Caco-2 (cell line): Measurements from ENCODE around the gene ASB13. TPM values are rescaled to one million over a fixed set of nuclear protein-coding genes. Genes with fewer than 3 reads are reported as not detected.

Source experiments
- BruUV-seq: library from RNA; stranded (reverse); fragments of 400-500 nt; replicated peaks from 2 replicates; lab custom pipeline; 2021; lab: Mats Ljungman, UMichigan
- CTCF ChIA-PET: fragments of 300-600 bp; sonication (Branson Sonifier 250); formaldehyde crosslinking; loops from one replicate; lab custom pipeline; 2022; ENCODE audit warnings: antibody characterized with exemption; lab: Charles Lee
- POLR2A ChIA-PET: fragments of 300-600 bp; sonication (Branson Sonifier 250); formaldehyde crosslinking; loops from one replicate; lab custom pipeline; 2022; ENCODE audit warnings: antibody characterized with exemption; lab: Charles Lee
- DNase-seq, 2 experiments: peaks; one replicate each; pipeline versions ENCODE4 v3.0.0 to v3.0.0-alpha.2; 2020 to 2022
- H3K27me3 ChIP-seq: replicated peaks from 2 replicates; pipeline ENCODE4 v1.6.0; 2011; ENCODE audit warnings: low read length; ENCODE audit not compliant: control insufficient read depth, insufficient read depth
- H3K36me3 ChIP-seq: 2 replicates; pipeline ENCODE4 v1.5.1; 2011; ENCODE audit warnings: low read length; ENCODE audit not compliant: control insufficient read depth, insufficient read depth
- H3K4me1 ChIP-seq: fragments of 250-450 bp; sonication (Bioruptor Pico); 2 replicates; pipeline ENCODE4 v1.5.1; 2020; ENCODE audit warnings: mild to moderate bottlenecking
- H3K4me3 ChIP-seq: 2 replicates; pipeline ENCODE4 v1.5.1; 2011; ENCODE audit warnings: low read depth, mild to moderate bottlenecking, control low read depth, low read length
- H3K9me3 ChIP-seq: fragments of 250-450 bp; sonication (Bioruptor Pico); 2 replicates; pipeline ENCODE4 v1.5.1; 2020; ENCODE audit warnings: mild to moderate bottlenecking, moderate library complexity
- H3K27ac Mint-ChIP-seq: one replicate; pipeline ENCODE4 v1.8.0; 2022; ENCODE audit warnings: mixed read lengths; ENCODE audit not compliant: unreplicated experiment
- H3K27me3 Mint-ChIP-seq: one replicate; pipeline ENCODE4 v1.8.0; 2022; ENCODE audit warnings: mixed read lengths; ENCODE audit not compliant: insufficient read depth, unreplicated experiment
- H3K36me3 Mint-ChIP-seq: one replicate; pipeline ENCODE4 v1.8.0; 2022; ENCODE audit warnings: mild to moderate bottlenecking, mixed read lengths; ENCODE audit not compliant: insufficient read depth, unreplicated experiment
- H3K4me1 Mint-ChIP-seq: one replicate; pipeline ENCODE4 v1.8.0; 2022; ENCODE audit warnings: low read depth, mixed read lengths; ENCODE audit not compliant: unreplicated experiment
- H3K4me3 Mint-ChIP-seq: one replicate; pipeline ENCODE4 v1.8.0; 2022; ENCODE audit warnings: mild to moderate bottlenecking, moderate library complexity, mixed read lengths; ENCODE audit not compliant: unreplicated experiment
- H3K9me3 Mint-ChIP-seq: one replicate; pipeline ENCODE4 v1.8.0; 2022; ENCODE audit warnings: mixed read lengths; ENCODE audit not compliant: unreplicated experiment
- intact Hi-C: fragments of 100-400 bp; cut with micrococcal nuclease; formaldehyde crosslinking; loops from one replicate; pipeline ENCODE4 v1.10.0; 2022; ENCODE audit not compliant: unreplicated experiment
- total RNA-seq: library from RNA; stranded (reverse); gene quantifications from 2 replicates; pipeline ENCODE4 v1.2.3, GENCODE V29; 2022
- TF ChIP-seq, protein P1 (sequence below), 2 experiments: fragments of 200-600 bp in 1 of 2; IDR thresholded peaks; 1 replicate in 1 of 2; 2 replicates in 1 of 2; pipeline versions ENCODE4 v1.5.1 to v1.8.0; 2011 to 2022; ENCODE audit warnings: antibody characterized with exemption in 1 of 2, control low read depth in 1 of 2, inconsistent platforms in 1 of 2, low read depth in 1 of 2, low read length in 1 of 2, mild to moderate bottlenecking in 1 of 2, moderate library complexity in 1 of 2; ENCODE audit not compliant: insufficient read depth in 1 of 2, severe bottlenecking in 1 of 2, unreplicated experiment in 1 of 2

Gene ASB13
- total RNA-seq, 1 experiment from 2014 or later: 44.8 TPM

DNA sequence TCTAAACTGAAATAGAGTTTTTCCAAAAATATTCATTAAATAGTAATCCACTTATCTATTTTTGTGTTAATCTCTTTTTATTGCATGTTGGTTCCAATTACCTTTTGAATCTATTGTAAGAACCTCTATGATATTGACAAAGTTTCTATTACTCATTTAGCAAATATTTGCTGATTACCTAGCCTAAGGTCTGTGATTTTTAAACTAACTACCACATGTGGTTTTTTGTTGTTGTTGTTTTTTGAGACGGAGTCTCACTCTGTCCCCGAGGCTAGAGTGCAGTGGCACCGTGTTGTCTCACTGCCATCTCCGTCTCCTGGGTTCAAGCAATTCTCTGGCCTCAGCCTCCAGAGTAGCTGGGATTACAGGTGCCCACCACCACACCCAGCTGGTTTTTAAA is 2.0 kb upstream of the ASB13 start:
- Histone ChIP-seq H3K27me3 (no peaks in the 10 kb centered on the region), H3K36me3 (no peaks in the 10 kb centered on the region), H3K4me3 (no peak overlapping the region), H3K9me3 (peaks cover 3% of the 10 kb centered on the region), H3K4me1 (peaks cover 21% of the 10 kb centered on the region)
- no peak for DNase-seq
- BruUV-seq: no TSS peak
- H3K9me3 Mint-ChIP-seq: no peaks in the 10 kb centered on the region
- ChIA-PET CTCF (interaction anchor here (0.6 kb wide), 1 partner anchor 108 kb away, joined by 3 read pairs; no protein-coding TSS in a partner anchor), POLR2A (no interaction called here)
- H3K36me3 Mint-ChIP-seq: no peaks in the 10 kb centered on the region
- no peaks in the 10 kb centered on the region for H3K27me3 Mint-ChIP-seq
- intact Hi-C loops: no loop called here
- TF ChIP-seq, protein P1, sequence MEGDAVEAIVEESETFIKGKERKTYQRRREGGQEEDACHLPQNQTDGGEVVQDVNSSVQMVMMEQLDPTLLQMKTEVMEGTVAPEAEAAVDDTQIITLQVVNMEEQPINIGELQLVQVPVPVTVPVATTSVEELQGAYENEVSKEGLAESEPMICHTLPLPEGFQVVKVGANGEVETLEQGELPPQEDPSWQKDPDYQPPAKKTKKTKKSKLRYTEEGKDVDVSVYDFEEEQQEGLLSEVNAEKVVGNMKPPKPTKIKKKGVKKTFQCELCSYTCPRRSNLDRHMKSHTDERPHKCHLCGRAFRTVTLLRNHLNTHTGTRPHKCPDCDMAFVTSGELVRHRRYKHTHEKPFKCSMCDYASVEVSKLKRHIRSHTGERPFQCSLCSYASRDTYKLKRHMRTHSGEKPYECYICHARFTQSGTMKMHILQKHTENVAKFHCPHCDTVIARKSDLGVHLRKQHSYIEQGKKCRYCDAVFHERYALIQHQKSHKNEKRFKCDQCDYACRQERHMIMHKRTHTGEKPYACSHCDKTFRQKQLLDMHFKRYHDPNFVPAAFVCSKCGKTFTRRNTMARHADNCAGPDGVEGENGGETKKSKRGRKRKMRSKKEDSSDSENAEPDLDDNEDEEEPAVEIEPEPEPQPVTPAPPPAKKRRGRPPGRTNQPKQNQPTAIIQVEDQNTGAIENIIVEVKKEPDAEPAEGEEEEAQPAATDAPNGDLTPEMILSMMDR (IDR thresholded peaks at IDR 0.05; ENCODE audit: insufficient read depth in 1 of 2, low read depth in 1 of 2, low read length in 1 of 2, severe bottlenecking in 1 of 2, unreplicated experiment in 1 of 2): no peak
- H3K4me1 Mint-ChIP-seq: peaks cover 6% of the 10 kb centered on the region
- no peak overlapping the region for H3K27ac Mint-ChIP-seq
- H3K4me3 Mint-ChIP-seq: no peak overlapping the region

GRCh38 chr10:5666841-5667630 is 641 bp upstream of the ASB13 start:
- DNase-seq: no peak

GRCh38 chr10:5665373-5666007 is 905 bp downstream of the ASB13 start:
- POLR2A ChIA-PET: no interaction called here
- TSS peak; percentile 65 for BruUV-seq
- Histone ChIP-seq H3K4me3 (peak overlapping the region; percentile 100), H3K27me3 (no peaks in the 10 kb centered on the region), H3K4me1 (peaks cover 23% of the 10 kb centered on the region), H3K9me3 (no peaks in the 10 kb centered on the region), H3K36me3 (no peaks in the 10 kb centered on the region)
- Mint-ChIP-seq H3K4me1 (peaks cover 11% of the 10 kb centered on the region), H3K4me3 (peak overlapping the region; percentile 86), H3K9me3 (no peaks in the 10 kb centered on the region), H3K36me3 (no peaks in the 10 kb centered on the region), H3K27me3 (no peaks in the 10 kb centered on the region), H3K27ac (no peak overlapping the region)
- CTCF ChIA-PET: interaction anchor here (0.6 kb wide), 1 partner anchor 39 kb away, joined by 7 read pairs; no protein-coding TSS in a partner anchor
- TF ChIP-seq, protein P1 (IDR thresholded peaks at IDR 0.05; ENCODE audit: insufficient read depth in 1 of 2, low read depth in 1 of 2, low read length in 1 of 2, severe bottlenecking in 1 of 2, unreplicated experiment in 1 of 2): no peak
- DNase-seq: no peak
- intact Hi-C loops: loop anchor here (1.0 to 2.0 kb wide), 2 partner anchors 19 to 33 kb away; partner anchors contain the start of gene TASOR2

More at GRCh38 chr10:5666841-5667630, 641 bp upstream of the ASB13 start:
- TF ChIP-seq, protein P1 (IDR thresholded peaks at IDR 0.05; ENCODE audit: insufficient read depth in 1 of 2, low read depth in 1 of 2, low read length in 1 of 2, severe bottlenecking in 1 of 2, unreplicated experiment in 1 of 2): no peak
- peak overlapping the region; percentile 86 for H3K4me3 Mint-ChIP-seq
- intact Hi-C loops: loop anchor here (1.0 to 2.0 kb wide), 2 partner anchors 18 to 35 kb away; partner anchors contain the start of gene TASOR2
- peaks cover 6% of the 10 kb centered on the region for H3K4me1 Mint-ChIP-seq
- no peaks in the 10 kb centered on the region for H3K27me3 ChIP-seq
- H3K36me3 Mint-ChIP-seq: no peaks in the 10 kb centered on the region
- no peaks in the 10 kb centered on the region for H3K27me3 Mint-ChIP-seq
- H3K27ac Mint-ChIP-seq: peak overlapping the region; percentile 72
- CTCF ChIA-PET: no interaction called here
- H3K4me1 ChIP-seq: peaks cover 21% of the 10 kb centered on the region
- no peaks in the 10 kb centered on the region for H3K9me3 Mint-ChIP-seq
- POLR2A ChIA-PET: no interaction called here
- H3K4me3 ChIP-seq: peak overlapping the region; percentile 100
- BruUV-seq: no TSS peak
- H3K36me3 ChIP-seq: no peaks in the 10 kb centered on the region
- H3K9me3 ChIP-seq: no peaks in the 10 kb centered on the region
